ENCODE results near the gene APEX1. TPM values are rescaled to one million over a fixed set of nuclear protein-coding genes. Genes with fewer than 3 reads are reported as not detected.
"Not testable (repeated sequence)": the region's sequence is repeated elsewhere in the genome, so short reads cannot be mapped to it uniquely, and the experiment has no call there.

Gene APEX1
- total RNA-seq, 1 experiment from 2014 or later = 60.4 TPM

- DNase-seq (ENCODE audit: low read depth in 1 of 2, low spot score in 2 of 2); H3K9me3 ChIP-seq (replicated peaks); H3K27me3 ChIP-seq (replicated peaks); H3K27ac ChIP-seq; H3K4me1 ChIP-seq (replicated peaks); H3K4me3 ChIP-seq: not testable (repeated sequence)
- H3K36me3 ChIP-seq = peaks cover 57% of the 10 kb centered on the region
These were observed 2.2 kb upstream of the APEX1 start for GRCh38 chr14:20452831-20453230.

GRCh38 chr14:20455355-20456300 lies 602 bp downstream of the APEX1 start:
- H3K4me1 ChIP-seq (replicated peaks) = peaks cover 12% of the 10 kb centered on the region
- DNase-seq (ENCODE audit: low read depth in 1 of 2, low spot score in 2 of 2) = peak in 1 of 2 experiments; percentile 71

GRCh38 chr14:20456971-20457370 lies 1.9 kb downstream of the APEX1 start:
- Histone ChIP-seq H3K9me3 (replicated peaks) (no peaks in the 10 kb centered on the region), H3K27me3 (replicated peaks) (no peaks in the 10 kb centered on the region), H3K36me3 (peaks cover 51% of the 10 kb centered on the region), H3K27ac (no peak overlapping the region), H3K4me3 (no peak overlapping the region), H3K4me1 (replicated peaks) (peaks cover 13% of the 10 kb centered on the region)
- DNase-seq (ENCODE audit: low read depth in 1 of 2, low spot score in 2 of 2) = no peak

More at GRCh38 chr14:20455355-20456300, 602 bp downstream of the APEX1 start:
- no peaks in the 10 kb centered on the region for H3K9me3 ChIP-seq (replicated peaks)
- no peaks in the 10 kb centered on the region for H3K27me3 ChIP-seq (replicated peaks)
- peaks cover 54% of the 10 kb centered on the region for H3K36me3 ChIP-seq
- H3K4me3 ChIP-seq = peak overlapping the region; percentile 57
- peak overlapping the region; percentile 88 for H3K27ac ChIP-seq

- Histone ChIP-seq H3K36me3 (peaks cover 44% of the 10 kb centered on the region), H3K9me3 (replicated peaks) (no peaks in the 10 kb centered on the region), H3K27ac (no peak overlapping the region), H3K4me3 (no peak overlapping the region), H3K4me1 (replicated peaks) (peaks cover 13% of the 10 kb centered on the region), H3K27me3 (replicated peaks) (no peaks in the 10 kb centered on the region)
- no peak for DNase-seq (ENCODE audit: low read depth in 1 of 2, low spot score in 2 of 2)
These were observed 3.2 kb downstream of the APEX1 start for GRCh38 chr14:20458031-20458789.

- Histone ChIP-seq H3K27ac (peak overlapping the region; percentile 34), H3K27me3 (replicated peaks) (no peaks in the 10 kb centered on the region), H3K4me3 (peak overlapping the region; percentile 66), H3K36me3 (peaks cover 44% of the 10 kb centered on the region), H3K4me1 (replicated peaks) (peaks cover 13% of the 10 kb centered on the region), H3K9me3 (replicated peaks) (no peaks in the 10 kb centered on the region)
- DNase-seq (ENCODE audit: low read depth in 1 of 2, low spot score in 2 of 2) = no peak
These were observed 5.6 kb downstream of the APEX1 start for GRCh38 chr14:20460458-20461224.

- peak within 1 kb of the TSS; percentile 66 for H3K4me3 ChIP-seq
- H3K27ac ChIP-seq = peak within 1 kb of the TSS; percentile 34
- peak; percentile 95 to 97 for DNase-seq (ENCODE audit: low read depth in 1 of 2, low spot score in 2 of 2)
- peaks cover 40% of the 10 kb centered on the region for H3K36me3 ChIP-seq
- H3K4me1 ChIP-seq (replicated peaks) = peaks cover 8% of the 10 kb centered on the region
- no peaks in the 10 kb centered on the region for H3K27me3 ChIP-seq (replicated peaks)
- H3K9me3 ChIP-seq (replicated peaks) = no peaks in the 10 kb centered on the region
These were observed 6.5 kb downstream of the APEX1 start, which contains the start of gene PIP4P1 for GRCh38 chr14:20461225-20462141. Gene PIP4P1 (minus strand): TSS chr14:20461434. CDS start chr14:20461325, 109 bp downstream.

- peak overlapping the region; percentile 52; the same call in 1 of the 2 replicates for H3K27ac ChIP-seq
- DNase-seq (ENCODE audit: low read depth in 1 of 2, low spot score in 2 of 2) = no peak
- H3K9me3 ChIP-seq (replicated peaks) = no peaks in the 10 kb centered on the region; the same call in 1 of the 2 replicates
These were observed 13.8 kb downstream of the APEX1 start for GRCh38 chr14:20468764-20469241.

GRCh38 chr14:20469242-20469889 lies 14.3 kb downstream of the APEX1 start, which contains the start of gene PNP:
Gene PNP (plus strand): TSS chr14:20469406. CDS start chr14:20469525, 119 bp downstream.
- Histone ChIP-seq H3K27me3 (replicated peaks) (no peaks in the 10 kb centered on the region), H3K4me1 (replicated peaks) (peaks cover 6% of the 10 kb centered on the region; the same call in 1 of the 2 replicates), H3K9me3 (replicated peaks) (no peaks in the 10 kb centered on the region; the same call in 1 of the 2 replicates), H3K4me3 (peak within 1 kb of the TSS; percentile 70), H3K27ac (peak within 1 kb of the TSS; percentile 52), H3K36me3 (peaks cover 20% of the 10 kb centered on the region)
- peak; percentile 74 to 84 for DNase-seq (ENCODE audit: low read depth in 1 of 2, low spot score in 2 of 2)

More at GRCh38 chr14:20468764-20469241, 13.8 kb downstream of the APEX1 start:
- Histone ChIP-seq H3K4me1 (replicated peaks) (peaks cover 6% of the 10 kb centered on the region; the same call in 1 of the 2 replicates), H3K4me3 (peak overlapping the region; percentile 70), H3K27me3 (replicated peaks) (no peaks in the 10 kb centered on the region), H3K36me3 (peaks cover 14% of the 10 kb centered on the region)

GRCh38 chr14:20469890-20470602 lies 15.0 kb downstream of the APEX1 start:
- Histone ChIP-seq H3K9me3 (replicated peaks) (no peaks in the 10 kb centered on the region; the same call in 1 of the 2 replicates), H3K4me3 (peak overlapping the region; percentile 70), H3K4me1 (replicated peaks) (peaks cover 6% of the 10 kb centered on the region; the same call in 1 of the 2 replicates), H3K27ac (peak overlapping the region; percentile 52), H3K36me3 (peaks cover 27% of the 10 kb centered on the region), H3K27me3 (replicated peaks) (no peaks in the 10 kb centered on the region)
- peak; percentile 54 to 62 for DNase-seq (ENCODE audit: low read depth in 1 of 2, low spot score in 2 of 2)

GRCh38 chr14:20470603-20470901 lies 15.5 kb downstream of the APEX1 start:
- Histone ChIP-seq H3K9me3 (replicated peaks) (no peaks in the 10 kb centered on the region; the same call in 1 of the 2 replicates), H3K36me3 (peaks cover 32% of the 10 kb centered on the region), H3K27ac (peak overlapping the region; percentile 52; the same call in 1 of the 2 replicates), H3K4me3 (peak overlapping the region; percentile 70), H3K4me1 (replicated peaks) (peaks cover 6% of the 10 kb centered on the region; the same call in 1 of the 2 replicates), H3K27me3 (replicated peaks) (no peaks in the 10 kb centered on the region)
- DNase-seq (ENCODE audit: low read depth in 1 of 2, low spot score in 2 of 2) = no peak

- Histone ChIP-seq H3K36me3 (peaks cover 53% of the 10 kb centered on the region), H3K27ac (no peak overlapping the region)
- no peak for DNase-seq (ENCODE audit: low read depth in 1 of 2, low spot score in 2 of 2)
These were observed 17.6 kb downstream of the APEX1 start for GRCh38 chr14:20472536-20473169.

More at GRCh38 chr14:20472536-20473169, 17.6 kb downstream of the APEX1 start:
- Histone ChIP-seq H3K4me3 (no peak overlapping the region), H3K9me3 (replicated peaks) (no peaks in the 10 kb centered on the region; the same call in 1 of the 2 replicates), H3K4me1 (replicated peaks) (peaks cover 6% of the 10 kb centered on the region; the same call in 1 of the 2 replicates), H3K27me3 (replicated peaks) (no peaks in the 10 kb centered on the region)
